Daoy (cell line): Measurements from ENCODE around the gene PPL. TPM values are rescaled to one million over a fixed set of nuclear protein-coding genes. Genes with fewer than 3 reads are reported as not detected.

Experiments
- DNase-seq: peaks from one replicate; pipeline ENCODE4 v3.0.0-alpha.2; 2015; ENCODE audit warnings: low read depth
- total RNA-seq: library from RNA; depleted of rRNA; stranded (reverse); fragments of >200 nt; shearing (Covaris generic); gene quantifications from 2 replicates; pipeline ENCODE4 v1.2.3, GENCODE V29; 2014

Gene PPL
- total RNA-seq, 1 experiment from 2014 or later: 0.06 TPM

- no peak for DNase-seq
Observed at GRCh38 chr16:4860727-4861342, 76.1 kb downstream of the PPL start.

GRCh38 chr16:4859900-4860255, 77.1 kb downstream of the PPL start:
- peak; percentile 70 for DNase-seq

- DNase-seq: peak; percentile 55
Observed at GRCh38 chr16:4859190-4859899, 77.6 kb downstream of the PPL start.

- no peak for DNase-seq
Observed at GRCh38 chr16:4855804-4856203, 81.1 kb downstream of the PPL start.

GRCh38 chr16:4855371-4855770, 81.6 kb downstream of the PPL start:
- no peak for DNase-seq

GRCh38 chr16:4852221-4852872, 84.6 kb downstream of the PPL start:
- peak; percentile 46 for DNase-seq

GRCh38 chr16:4850211-4850610, 86.7 kb downstream of the PPL start:
- DNase-seq: no peak

- DNase-seq: peak; percentile 61
Observed at GRCh38 chr16:4847774-4848587, 89.0 kb downstream of the PPL start.

- peak; percentile 98 for DNase-seq
Observed at GRCh38 chr16:4846901-4847773, 89.8 kb downstream of the PPL start, which contains the start of the genes GLYR1 and UBN1. Gene GLYR1 (minus strand): TSS chr16:4847288. CDS start chr16:4847265, 23 bp downstream. Gene UBN1 (plus strand): TSS chr16:4847481. CDS start chr16:4852918, 5,437 bp downstream.

- DNase-seq: peak; percentile 35
Observed at GRCh38 chr16:4846503-4846900, 90.4 kb downstream of the PPL start.

- no peak for DNase-seq
Observed at GRCh38 chr16:4840984-4841383, 96.0 kb downstream of the PPL start.

GRCh38 chr16:4839942-4840341, 97.0 kb downstream of the PPL start:
- DNase-seq: no peak

- DNase-seq: no peak
Observed at GRCh38 chr16:4837733-4838501, 99.0 kb downstream of the PPL start.

- no peak for DNase-seq
Observed at GRCh38 chr16:4836727-4837126, 100.2 kb downstream of the PPL start.

- no peak for DNase-seq
Observed at GRCh38 chr16:4833584-4833983, 103.4 kb downstream of the PPL start.

GRCh38 chr16:4832698-4833343, 104.1 kb downstream of the PPL start:
- no peak for DNase-seq
